ENCODE results near the gene PRSS38.

- TF ChIP-seq EZH2 (IDR thresholded peaks at IDR 0.05), result no peak
- no peak for TF ChIP-seq TCF7L2 (IDR thresholded peaks at IDR 0.05; ENCODE audit: borderline replicate concordance, extremely low read depth, insufficient read depth, insufficient read length)
- no peak for TF ChIP-seq JUND (IDR thresholded peaks at IDR 0.05)
- no peak for TF ChIP-seq CTCF (IDR thresholded peaks at IDR 0.05 in 2 of 3, conservative IDR thresholded peaks at IDR 0.05 in 1 of 3; ENCODE audit: borderline replicate concordance in 1 of 3, insufficient read depth in 1 of 3, low read depth in 2 of 3, low read length in 2 of 3)
- TF ChIP-seq POLR2A (IDR thresholded peaks at IDR 0.05; ENCODE audit: borderline replicate concordance, extremely low read depth, insufficient read depth, insufficient read length), result no peak
- no peak for TF ChIP-seq EZH2phosphoT487 (IDR thresholded peaks at IDR 0.05; ENCODE audit: borderline replicate concordance)
- TF ChIP-seq POLR2AphosphoS5 (IDR thresholded peaks at IDR 0.05; ENCODE audit: low read depth, low read length), result no peak
- TF ChIP-seq RAD21 (IDR thresholded peaks at IDR 0.05; ENCODE audit: low read depth), result no peak
- no peak for TF ChIP-seq SP1 (IDR thresholded peaks at IDR 0.05; ENCODE audit: low read depth)
- no peak for TF ChIP-seq MAX (IDR thresholded peaks at IDR 0.05)
Observed at GRCh38 chr1:227823537-227823936, 8.1 kb downstream of the PRSS38 start.
